Activated T-helper 1 cell treated with anti-CD3 and anti-CD28 coated beads, Interleukin-12 subunit alpha, Interleukin-12 subunit beta, Interleukin-2, Interleukin-4 antibody, amounts not matched to agents 30 ng/mL and 10 ng/mL and 1 ng/mL, durations not matched to agents 14 hours and 24 hours and 36 hours (primary cell): ENCODE data around the gene TRIM17. TPM values are rescaled to one million over a fixed set of nuclear protein-coding genes. Genes with fewer than 3 reads are reported as not detected.
A peak's percentile ranks its signal among the peaks of the same experiment; 100 is the strongest.

ENCODE experiments used
- DNase-seq: peaks from one replicate; pipeline ENCODE4 v3.0.0; 2021; ENCODE audit warnings: low spot score
- H3K27ac Mint-ChIP-seq: one replicate; pipeline ENCODE4 v1.8.0; 2021; ENCODE audit warnings: mild to moderate bottlenecking, mixed read lengths
- H3K27me3 Mint-ChIP-seq: one replicate; pipeline ENCODE4 v1.8.0; 2022; ENCODE audit warnings: mild to moderate bottlenecking, moderate library complexity, mixed read lengths; ENCODE audit not compliant: insufficient read depth
- H3K36me3 Mint-ChIP-seq: one replicate; pipeline ENCODE4 v1.8.0; 2021; ENCODE audit warnings: low read depth, mixed read lengths
- H3K4me1 Mint-ChIP-seq: one replicate; pipeline ENCODE4 v1.8.0; 2021; ENCODE audit warnings: low read depth, mixed read lengths
- H3K4me3 Mint-ChIP-seq: one replicate; pipeline ENCODE4 v1.8.0; 2021; ENCODE audit warnings: mild to moderate bottlenecking, moderate library complexity, mixed read lengths
- H3K9me3 Mint-ChIP-seq: one replicate; pipeline ENCODE4 v1.8.0; 2021; ENCODE audit warnings: mixed read lengths
- intact Hi-C: fragments of 100-400 bp; cut with micrococcal nuclease; formaldehyde crosslinking; loops from one replicate; pipeline ENCODE4 v1.15.1; 2024
- total RNA-seq: library from RNA; stranded (reverse); gene quantifications from 2 replicates; pipeline ENCODE4 v1.2.3, GENCODE V29; 2022

TRIM17 gene
- total RNA-seq, 1 donor from 2014 or later, result 1.7 TPM

DNA sequence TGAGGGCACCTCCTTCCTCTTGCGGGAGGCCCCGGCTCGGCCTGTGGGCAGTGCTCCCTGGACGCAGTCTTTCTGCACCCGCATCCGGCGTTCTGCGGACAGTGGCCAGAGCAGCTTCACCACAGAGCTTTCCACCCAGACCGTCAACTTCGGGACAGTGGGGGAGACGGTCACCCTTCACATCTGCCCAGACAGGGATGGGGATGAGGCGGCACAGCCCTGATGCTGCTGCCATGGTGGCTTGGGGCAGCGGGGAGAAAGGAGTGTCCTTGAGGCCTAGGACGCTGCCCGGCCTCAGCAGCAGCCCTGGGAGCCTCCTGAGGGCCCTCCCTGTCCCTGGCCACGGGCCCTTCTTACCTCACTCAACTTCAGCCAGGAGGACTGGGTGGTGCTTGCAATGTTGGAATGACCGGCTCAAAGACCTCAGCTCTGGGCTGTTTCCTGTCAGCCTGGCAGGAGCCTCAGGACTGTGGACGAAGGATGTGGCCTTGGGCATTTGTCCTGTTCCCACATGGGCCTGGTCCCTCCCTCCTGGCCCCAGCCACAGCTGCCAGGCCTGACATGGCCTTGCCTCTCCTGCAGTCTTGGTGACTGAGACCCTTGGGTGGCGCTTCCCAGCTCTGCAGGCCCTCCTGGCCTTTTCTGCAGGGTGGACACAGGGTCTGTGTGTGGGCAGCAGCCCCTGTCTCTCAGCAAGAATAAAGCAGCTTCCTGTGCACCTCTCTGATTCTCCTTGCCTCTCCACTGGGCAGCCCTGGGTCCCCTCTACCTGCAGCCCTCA lies 55.9 kb downstream of the TRIM17 start:
- H3K4me1 Mint-ChIP-seq, result no peaks in the 10 kb centered on the region
- H3K27me3 Mint-ChIP-seq, result peaks cover 2% of the 10 kb centered on the region
- no peak for DNase-seq
- H3K36me3 Mint-ChIP-seq, result no peaks in the 10 kb centered on the region
- no peaks in the 10 kb centered on the region for H3K9me3 Mint-ChIP-seq
- intact Hi-C loops, result no loop called here
- H3K27ac Mint-ChIP-seq, result no peak overlapping the region
- H3K4me3 Mint-ChIP-seq, result no peak overlapping the region

DNA sequence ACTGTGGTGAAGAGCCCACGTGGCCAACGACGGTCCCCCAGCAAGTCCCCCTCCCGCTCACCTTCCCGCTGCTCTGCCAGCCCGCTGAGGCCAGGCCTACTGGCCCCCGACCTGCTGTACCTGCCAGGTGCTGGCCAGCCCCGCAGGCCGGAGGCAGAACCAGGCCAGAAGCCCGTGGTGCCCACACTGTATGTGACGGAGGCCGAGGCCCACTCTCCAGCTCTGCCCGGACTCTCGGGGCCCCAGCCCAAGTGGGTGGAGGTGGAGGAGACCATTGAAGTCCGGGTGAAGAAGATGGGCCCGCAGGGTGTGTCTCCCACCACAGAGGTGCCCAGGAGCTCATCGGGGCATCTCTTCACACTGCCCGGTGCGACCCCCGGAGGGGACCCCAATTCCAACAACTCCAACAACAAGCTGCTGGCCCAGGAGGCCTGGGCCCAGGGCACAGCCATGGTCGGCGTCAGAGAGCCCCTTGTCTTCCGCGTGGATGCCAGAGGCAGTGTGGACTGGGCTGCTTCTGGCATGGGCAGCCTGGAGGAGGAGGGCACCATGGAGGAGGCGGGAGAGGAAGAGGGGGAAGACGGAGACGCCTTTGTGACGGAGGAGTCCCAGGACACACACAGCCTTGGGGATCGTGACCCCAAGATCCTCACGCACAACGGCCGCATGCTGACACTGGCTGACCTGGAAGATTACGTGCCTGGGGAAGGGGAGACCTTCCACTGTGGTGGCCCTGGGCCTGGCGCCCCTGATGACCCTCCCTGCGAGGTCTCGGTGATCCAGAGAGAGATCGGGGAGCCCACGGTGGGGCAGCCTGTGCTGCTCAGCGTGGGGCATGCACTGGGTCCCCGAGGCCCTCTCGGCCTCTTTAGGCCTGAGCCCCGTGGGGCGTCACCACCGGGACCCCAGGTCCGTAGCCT lies 56.8 kb downstream of the TRIM17 start:
- Mint-ChIP-seq H3K27me3 (peaks cover 2% of the 10 kb centered on the region), H3K27ac (peak overlapping the region; percentile 29), H3K4me3 (no peak overlapping the region), H3K4me1 (no peaks in the 10 kb centered on the region), H3K36me3 (no peaks in the 10 kb centered on the region), H3K9me3 (no peaks in the 10 kb centered on the region)
- intact Hi-C loops, result no loop called here
- no peak for DNase-seq

DNA sequence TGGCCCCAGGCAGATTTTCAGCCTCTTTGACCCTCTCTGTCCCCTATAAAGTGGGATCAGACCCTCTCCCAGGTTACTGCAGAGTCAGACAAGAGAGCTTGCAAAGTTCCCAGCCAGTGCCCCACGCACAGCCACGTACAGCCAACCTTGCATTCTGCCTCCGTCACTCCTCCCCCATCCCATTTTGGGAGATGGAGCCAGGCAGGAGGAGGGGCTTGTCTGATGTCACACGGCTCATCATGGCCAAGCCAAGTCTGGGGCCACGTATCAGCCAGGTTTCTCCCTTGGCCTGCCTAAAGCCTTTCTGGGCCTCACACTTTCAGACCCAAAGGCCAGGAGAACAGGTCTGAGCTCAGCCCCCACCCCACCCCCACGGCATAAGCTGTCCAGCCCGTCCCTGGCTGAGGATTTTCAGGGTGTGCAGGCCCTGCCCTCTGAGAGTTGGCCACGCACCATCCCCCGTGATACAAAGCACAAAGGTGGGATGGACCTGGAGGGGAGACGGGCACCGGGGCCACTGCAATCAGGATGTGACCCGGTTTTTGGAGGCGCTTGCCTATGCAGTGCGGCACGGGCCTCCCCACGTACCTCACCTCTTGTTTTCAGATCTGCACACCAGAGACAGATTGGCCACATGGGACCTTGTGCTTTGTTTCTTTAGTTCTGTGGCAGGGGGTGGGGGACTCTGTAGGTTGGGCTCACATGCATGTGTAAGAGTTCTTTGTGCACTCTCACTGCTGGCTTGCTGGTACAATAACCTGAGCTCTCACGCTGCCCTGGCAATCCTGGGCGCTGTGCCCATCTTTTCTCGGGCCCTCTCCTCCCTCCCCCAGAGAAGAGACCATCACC lies 57.7 kb downstream of the TRIM17 start:
- Mint-ChIP-seq H3K4me1 (no peaks in the 10 kb centered on the region), H3K4me3 (no peak overlapping the region), H3K27ac (no peak overlapping the region), H3K36me3 (no peaks in the 10 kb centered on the region), H3K9me3 (no peaks in the 10 kb centered on the region), H3K27me3 (peaks cover 2% of the 10 kb centered on the region)
- no peak for DNase-seq
- intact Hi-C loops, result no loop called here

DNA sequence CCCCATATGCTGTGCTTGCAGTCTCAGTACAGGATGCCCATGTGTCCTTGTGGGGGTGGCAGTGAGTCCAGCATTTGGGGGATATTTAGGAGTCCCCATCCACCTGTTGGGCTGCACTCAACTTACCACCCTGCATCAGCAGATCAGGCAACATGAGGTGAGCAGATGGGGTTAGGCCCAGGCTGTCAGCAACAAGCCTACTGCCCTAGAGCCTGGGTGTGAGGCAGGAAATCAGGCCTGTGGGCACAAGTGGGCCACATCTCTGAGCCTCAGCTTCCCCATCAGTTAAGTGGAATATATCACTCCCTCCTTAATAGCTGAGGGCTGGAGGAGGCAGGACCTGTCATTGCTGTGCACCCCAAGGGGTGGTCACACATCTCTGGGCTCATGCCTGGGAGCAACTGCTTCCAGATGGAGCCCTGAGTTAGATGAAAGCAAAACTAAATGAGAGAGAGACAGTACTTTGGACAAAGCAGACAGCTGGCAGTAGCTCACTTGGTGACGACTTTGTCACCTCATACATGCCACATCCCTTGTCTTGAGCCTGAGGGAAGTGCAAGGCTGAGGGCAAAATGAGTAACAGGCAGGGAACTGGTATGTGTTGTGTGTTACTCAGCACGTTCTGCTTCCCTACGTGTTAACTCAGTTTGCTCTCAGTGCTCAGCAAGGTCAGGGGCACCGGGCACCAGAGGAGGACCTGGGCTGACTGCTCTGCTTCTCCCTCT lies 58.5 kb downstream of the TRIM17 start:
- no peaks in the 10 kb centered on the region for H3K9me3 Mint-ChIP-seq
- H3K27ac Mint-ChIP-seq, result no peak overlapping the region
- H3K4me1 Mint-ChIP-seq, result no peaks in the 10 kb centered on the region
- no peak overlapping the region for H3K4me3 Mint-ChIP-seq
- H3K27me3 Mint-ChIP-seq, result peaks cover 2% of the 10 kb centered on the region
- no peaks in the 10 kb centered on the region for H3K36me3 Mint-ChIP-seq
- no peak for DNase-seq
- intact Hi-C loops, result no loop called here

Other genes with a start within 250 kb of the TRIM17 start
- 15.0 and 15.2 TPM in 2 replicates for gene OBSCN, start 208.8 kb downstream of the TRIM17 start, total RNA-seq
- 60.7 and 63.2 TPM in 2 replicates for gene TRIM11, start 10.0 kb downstream of the TRIM17 start, total RNA-seq
- gene RNF187, start 70.5 kb upstream of the TRIM17 start, total RNA-seq, result 137 TPM in 2 replicates